ENCODE results near the gene DNAH7. TPM values are rescaled to one million over a fixed set of nuclear protein-coding genes. Genes with fewer than 3 reads are reported as not detected.

Gene DNAH7
- total and polyA plus RNA-seq, 2 donors from 2014 or later = 3.8 to 15.7 TPM

- DNase-seq (no peak), FAIRE-seq (no peak)
- no peaks in the 10 kb centered on the region for H3K9me3 ChIP-seq (ENCODE audit: control insufficient read depth in 2 of 3, insufficient read depth in 1 of 3, low read length in 3 of 3)
- no peak for TF ChIP-seq CTCF (IDR thresholded peaks at IDR 0.05; ENCODE audit: borderline replicate concordance, extremely low read depth, insufficient read depth)
- no peak overlapping the region for H3K27ac ChIP-seq (ENCODE audit: low read depth in 2 of 2, low read length in 2 of 2)
- intact Hi-C loops (cut with DNase I) = no loop called here
- no peaks in the 10 kb centered on the region for H3K4me1 ChIP-seq (ENCODE audit: control insufficient read depth in 2 of 3, insufficient read depth in 2 of 3, low read depth in 1 of 3, low read length in 3 of 3)
- H3K4me3 ChIP-seq (ENCODE audit: low read length in 3 of 3) = no peak overlapping the region
- H3K27me3 ChIP-seq (ENCODE audit: control insufficient read depth, insufficient read depth, low read length) = no peaks in the 10 kb centered on the region
- no peak overlapping the region for H3K9ac ChIP-seq (ENCODE audit: low read length in 3 of 3)
- H3K36me3 ChIP-seq (ENCODE audit: control insufficient read depth in 2 of 3, insufficient read depth in 3 of 3, low read length in 3 of 3) = no peaks in the 10 kb centered on the region
Observed at GRCh38 chr2:195836002-195836401, 232.6 kb downstream of the DNAH7 start.

- Histone ChIP-seq H3K36me3 (ENCODE audit: control insufficient read depth in 2 of 3, insufficient read depth in 3 of 3, low read length in 3 of 3) (no peaks in the 10 kb centered on the region), H3K27me3 (ENCODE audit: control insufficient read depth, insufficient read depth, low read length) (no peaks in the 10 kb centered on the region), H3K4me3 (ENCODE audit: low read length in 3 of 3) (no peak overlapping the region), H3K27ac (ENCODE audit: low read depth in 2 of 2, low read length in 2 of 2) (no peak overlapping the region), H3K4me1 (ENCODE audit: control insufficient read depth in 2 of 3, insufficient read depth in 2 of 3, low read depth in 1 of 3, low read length in 3 of 3) (no peaks in the 10 kb centered on the region), H3K9me3 (ENCODE audit: control insufficient read depth in 2 of 3, insufficient read depth in 1 of 3, low read length in 3 of 3) (no peaks in the 10 kb centered on the region), H3K9ac (ENCODE audit: low read length in 3 of 3) (no peak overlapping the region)
- no peak for TF ChIP-seq CTCF (IDR thresholded peaks at IDR 0.05; ENCODE audit: borderline replicate concordance, extremely low read depth, insufficient read depth)
- DNase-seq (no peak), FAIRE-seq (no peak)
- intact Hi-C loops (cut with DNase I) = no loop called here
Observed at GRCh38 chr2:195834836-195835235, 233.8 kb downstream of the DNAH7 start.

- FAIRE-seq = no peak
- H3K36me3 ChIP-seq (ENCODE audit: control insufficient read depth in 2 of 3, insufficient read depth in 3 of 3, low read length in 3 of 3) = no peaks in the 10 kb centered on the region
- no peak for TF ChIP-seq CTCF (IDR thresholded peaks at IDR 0.05; ENCODE audit: borderline replicate concordance, extremely low read depth, insufficient read depth)
- no peak overlapping the region for H3K27ac ChIP-seq (ENCODE audit: low read depth in 2 of 2, low read length in 2 of 2)
- DNase-seq = no peak
- H3K4me1 ChIP-seq (ENCODE audit: control insufficient read depth in 2 of 3, insufficient read depth in 2 of 3, low read depth in 1 of 3, low read length in 3 of 3) = no peaks in the 10 kb centered on the region
- no peak overlapping the region for H3K9ac ChIP-seq (ENCODE audit: low read length in 3 of 3)
- H3K4me3 ChIP-seq (ENCODE audit: low read length in 3 of 3) = no peak overlapping the region
- intact Hi-C loops (cut with DNase I) = no loop called here
- no peaks in the 10 kb centered on the region for H3K9me3 ChIP-seq (ENCODE audit: control insufficient read depth in 2 of 3, insufficient read depth in 1 of 3, low read length in 3 of 3)
- H3K27me3 ChIP-seq (ENCODE audit: control insufficient read depth, insufficient read depth, low read length) = no peaks in the 10 kb centered on the region
Observed at GRCh38 chr2:195830968-195831950, 237.4 kb downstream of the DNAH7 start.

All from kidney (tissue), 14 donors.